ENCODE measurements around the gene NKX3-2.

DNA sequence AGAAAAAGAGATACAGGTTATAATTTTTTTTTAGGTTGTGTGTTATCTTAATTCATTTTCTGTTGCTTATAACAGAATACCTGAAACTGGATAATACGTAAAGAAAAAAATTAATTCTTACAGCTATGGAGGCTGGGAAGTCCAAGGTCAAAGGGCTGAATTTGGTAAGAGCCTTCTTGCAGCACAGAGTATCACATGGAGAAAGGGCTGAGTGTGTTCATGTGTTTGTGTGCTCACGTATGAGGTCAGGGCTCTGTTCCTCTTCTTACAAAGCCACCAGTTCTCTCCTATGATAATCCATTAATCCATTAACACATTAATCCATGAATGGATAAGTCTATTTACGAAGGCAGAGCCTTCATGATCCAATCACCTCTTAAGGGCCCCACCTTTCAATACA lies 51.6 kb downstream of the NKX3-2 start:
- TF ChIP-seq ZNF843 (tag by site-specific recombination; IDR thresholded peaks at IDR 0.05) (no peak), CTCF (tag by site-specific recombination; IDR thresholded peaks at IDR 0.05) (no peak), PRDM1 (tag by site-specific recombination; IDR thresholded peaks at IDR 0.05) (no peak), ZBTB8A (tag by site-specific recombination; IDR thresholded peaks at IDR 0.05) (no peak), ZNF398 (tag by site-specific recombination; IDR thresholded peaks at IDR 0.05) (no peak), PRDM6 (tag by site-specific recombination; IDR thresholded peaks at IDR 0.05) (no peak), ZNF366 (tag by site-specific recombination; conservative IDR thresholded peaks at IDR 0.05) (no peak), ZNF830 (tag by site-specific recombination; IDR thresholded peaks at IDR 0.05; ENCODE audit: low read depth) (no peak), ZBTB20 (tag by site-specific recombination; IDR thresholded peaks at IDR 0.05) (no peak), ZNF211 (tag by site-specific recombination; IDR thresholded peaks at IDR 0.05; ENCODE audit: low read depth) (no peak), HOXA7 (CRISPR knock-in tag; IDR thresholded peaks at IDR 0.05; ENCODE audit: borderline replicate concordance) (no peak), TCF7L2 (IDR thresholded peaks at IDR 0.05; ENCODE audit: borderline replicate concordance, low read depth, low read length) (no peak), ZNF140 (tag by site-specific recombination; IDR thresholded peaks at IDR 0.05) (no peak)
